Tibial artery (tissue), 4 donors: Measurements from ENCODE around the gene NAT8L.

Experiments used
- DNase-seq, 2 donors: peaks; one replicate each; pipeline ENCODE4 v3.0.0-alpha.2; 2019
- H3K27ac ChIP-seq, 2 donors: fragments of 200-600 bp; sonication (generic) in 1 of 2; 1 replicate in 1 of 2; 2 replicates in 1 of 2; pipeline ENCODE4 v1.5.1; 2018 to 2019; ENCODE audit warnings: mild to moderate bottlenecking in 1 of 2
- H3K27me3 ChIP-seq, 2 donors: fragments of 200-600 bp; sonication (generic) in 1 of 2; one replicate each; pipeline versions ENCODE4 v1.5.1 to v1.6.0; 2016 to 2019
- H3K36me3 ChIP-seq, 3 donors: fragments of 200-600 bp; sonication (generic) in 2 of 3; one replicate each; pipeline ENCODE4 v1.5.1; 2016 to 2019; ENCODE audit warnings: mild to moderate bottlenecking in 2 of 3
- H3K4me1 ChIP-seq, 4 donors: fragments of 200-600 bp; sonication (generic) in 2 of 4; 1 replicate in 3 of 4; 2 replicates in 1 of 4; pipeline ENCODE4 v1.5.1; 2016 to 2019
- H3K4me3 ChIP-seq, 2 donors: fragments of 200-600 bp; sonication (generic) in 1 of 2; 1 replicate in 1 of 2; 2 replicates in 1 of 2; pipeline ENCODE4 v1.5.1; 2018 to 2019; ENCODE audit warnings: mild to moderate bottlenecking in 2 of 2
- H3K9me3 ChIP-seq, 3 donors: fragments of 200-600 bp; sonication (generic) in 1 of 3; one replicate each; pipeline ENCODE4 v1.5.1; 2016 to 2019
- CTCF ChIP-seq, 2 experiments: fragments of 200-600 bp in 1 of 2; fragments of 450-650 bp in 1 of 2; IDR thresholded peaks; one replicate each; pipeline ENCODE4 v1.5.1; 2017 to 2019; ENCODE audit warnings: antibody characterized with exemption in 2 of 2, mild to moderate bottlenecking in 1 of 2, moderate library complexity in 1 of 2
- intact Hi-C: fragments of 100-400 bp; cut with DNase I; formaldehyde crosslinking; loops from one replicate; pipeline ENCODE4 v1.15.0; 2023; ENCODE audit warnings: low total_unique reads

Gene NAT8L

GRCh38 chr4:2081540-2081939 lies 22.4 kb downstream of the NAT8L start:
- Histone ChIP-seq H3K4me1 (no peaks in the 10 kb centered on the region), H3K27me3 (no peaks in the 10 kb centered on the region), H3K9me3 (no peaks in the 10 kb centered on the region), H3K4me3 (no peak overlapping the region), H3K36me3 (no peaks in the 10 kb centered on the region), H3K27ac (no peak overlapping the region)
- no peak for TF ChIP-seq CTCF (IDR thresholded peaks at IDR 0.05)
- peak in 1 of 2 donors; percentile 32 for DNase-seq
- intact Hi-C loops, result no loop called here

GRCh38 chr4:2082118-2082517 lies 23.0 kb downstream of the NAT8L start:
- peak in 1 of 2 donors; percentile 19 for DNase-seq
- H3K27me3 ChIP-seq, result no peaks in the 10 kb centered on the region
- intact Hi-C loops, result no loop called here
- no peaks in the 10 kb centered on the region for H3K9me3 ChIP-seq
- TF ChIP-seq CTCF (IDR thresholded peaks at IDR 0.05), result no peak
- H3K4me3 ChIP-seq, result no peak overlapping the region
- no peak overlapping the region for H3K27ac ChIP-seq
- no peaks in the 10 kb centered on the region for H3K4me1 ChIP-seq
- H3K36me3 ChIP-seq, result no peaks in the 10 kb centered on the region

GRCh38 chr4:2082627-2083026 lies 23.5 kb downstream of the NAT8L start:
- DNase-seq, result no peak
- no peaks in the 10 kb centered on the region for H3K4me1 ChIP-seq
- no peak overlapping the region for H3K4me3 ChIP-seq
- intact Hi-C loops, result no loop called here
- H3K27me3 ChIP-seq, result no peaks in the 10 kb centered on the region
- H3K9me3 ChIP-seq, result no peaks in the 10 kb centered on the region
- H3K36me3 ChIP-seq, result no peaks in the 10 kb centered on the region
- H3K27ac ChIP-seq, result no peak overlapping the region
- TF ChIP-seq CTCF (IDR thresholded peaks at IDR 0.05), result no peak

- intact Hi-C loops, result no loop called here
- H3K9me3 ChIP-seq, result no peaks in the 10 kb centered on the region
- no peaks in the 10 kb centered on the region for H3K4me1 ChIP-seq
- DNase-seq, result peak in 1 of 2 donors; percentile 27
- no peaks in the 10 kb centered on the region for H3K27me3 ChIP-seq
- no peak overlapping the region for H3K27ac ChIP-seq
- H3K4me3 ChIP-seq, result no peak overlapping the region
- no peak for TF ChIP-seq CTCF (IDR thresholded peaks at IDR 0.05)
- H3K36me3 ChIP-seq, result no peaks in the 10 kb centered on the region
Measured at GRCh38 chr4:2083116-2083825, 24.1 kb downstream of the NAT8L start.

- intact Hi-C loops, result no loop called here
- peak in 1 of 2 donors; percentile 32 for DNase-seq
- no peak overlapping the region for H3K4me3 ChIP-seq
- no peak overlapping the region for H3K27ac ChIP-seq
- H3K36me3 ChIP-seq, result no peaks in the 10 kb centered on the region
- no peaks in the 10 kb centered on the region for H3K27me3 ChIP-seq
- no peak for TF ChIP-seq CTCF (IDR thresholded peaks at IDR 0.05)
- no peaks in the 10 kb centered on the region for H3K4me1 ChIP-seq
- H3K9me3 ChIP-seq, result no peaks in the 10 kb centered on the region
Measured at GRCh38 chr4:2083826-2084160, 24.7 kb downstream of the NAT8L start.

- intact Hi-C loops, result no loop called here
- peak in 1 of 2 donors; percentile 55 for DNase-seq
- H3K4me3 ChIP-seq, result no peak overlapping the region
- H3K36me3 ChIP-seq, result no peaks in the 10 kb centered on the region
- no peaks in the 10 kb centered on the region for H3K9me3 ChIP-seq
- no peak for TF ChIP-seq CTCF (IDR thresholded peaks at IDR 0.05)
- no peaks in the 10 kb centered on the region for H3K4me1 ChIP-seq
- H3K27me3 ChIP-seq, result no peaks in the 10 kb centered on the region
- H3K27ac ChIP-seq, result no peak overlapping the region
Measured at GRCh38 chr4:2084316-2084715, 25.2 kb downstream of the NAT8L start.
